Testis (tissue), 2 donors: ENCODE data around the gene ZNF212.

Experiments used
- POLR2A ChIP-seq: fragments of 450-650 bp; IDR thresholded peaks from one replicate; pipeline ENCODE4 v1.6.1; 2017; ENCODE audit warnings: antibody characterized with exemption, mild to moderate bottlenecking, moderate library complexity
- TF ChIP-seq, protein P1 (sequence below), 3 experiments: fragments of 450-650 bp in 2 of 3; fragments of 200-600 bp in 1 of 3; sonication (generic) in 1 of 3; IDR thresholded peaks; one replicate each; pipeline ENCODE4 v1.5.1; 2016 to 2019; ENCODE audit warnings: antibody characterized with exemption in 3 of 3, mild to moderate bottlenecking in 2 of 3, moderate library complexity in 1 of 3

DNA sequence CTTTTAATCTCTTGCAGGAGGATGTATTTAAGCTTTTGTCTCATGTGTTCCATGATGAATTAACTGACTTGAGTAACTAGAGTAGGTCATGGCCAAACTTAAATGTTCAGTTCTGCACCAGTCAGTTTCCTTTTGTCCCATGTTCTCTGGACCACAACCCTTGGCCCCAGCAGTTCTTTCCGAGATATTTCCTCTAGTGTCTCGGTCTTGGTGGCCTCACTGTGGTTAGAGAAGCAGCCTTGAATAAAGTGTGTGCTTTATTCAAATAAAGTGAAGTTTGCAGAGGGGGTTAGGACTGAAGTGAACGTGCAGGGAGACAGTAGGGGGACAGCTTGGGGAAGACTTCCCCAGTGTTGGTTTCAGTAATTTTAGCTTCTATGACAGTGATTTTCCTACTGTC lies 9.3 kb downstream of the ZNF212 start:
- TF ChIP-seq, protein P1, sequence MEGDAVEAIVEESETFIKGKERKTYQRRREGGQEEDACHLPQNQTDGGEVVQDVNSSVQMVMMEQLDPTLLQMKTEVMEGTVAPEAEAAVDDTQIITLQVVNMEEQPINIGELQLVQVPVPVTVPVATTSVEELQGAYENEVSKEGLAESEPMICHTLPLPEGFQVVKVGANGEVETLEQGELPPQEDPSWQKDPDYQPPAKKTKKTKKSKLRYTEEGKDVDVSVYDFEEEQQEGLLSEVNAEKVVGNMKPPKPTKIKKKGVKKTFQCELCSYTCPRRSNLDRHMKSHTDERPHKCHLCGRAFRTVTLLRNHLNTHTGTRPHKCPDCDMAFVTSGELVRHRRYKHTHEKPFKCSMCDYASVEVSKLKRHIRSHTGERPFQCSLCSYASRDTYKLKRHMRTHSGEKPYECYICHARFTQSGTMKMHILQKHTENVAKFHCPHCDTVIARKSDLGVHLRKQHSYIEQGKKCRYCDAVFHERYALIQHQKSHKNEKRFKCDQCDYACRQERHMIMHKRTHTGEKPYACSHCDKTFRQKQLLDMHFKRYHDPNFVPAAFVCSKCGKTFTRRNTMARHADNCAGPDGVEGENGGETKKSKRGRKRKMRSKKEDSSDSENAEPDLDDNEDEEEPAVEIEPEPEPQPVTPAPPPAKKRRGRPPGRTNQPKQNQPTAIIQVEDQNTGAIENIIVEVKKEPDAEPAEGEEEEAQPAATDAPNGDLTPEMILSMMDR (IDR thresholded peaks at IDR 0.05) = no peak
- no peak for TF ChIP-seq POLR2A
